ENCODE measurements around the gene EPSTI1.
"Not testable (repeated sequence)": the region's sequence is repeated elsewhere in the genome, so short reads cannot be mapped to it uniquely, and the experiment has no call there.

EPSTI1 gene

GRCh38 chr13:43005460-43006236 lies 13.6 kb upstream of the EPSTI1 start:
- no peak for DNase-seq (ENCODE audit: low read depth in 2 of 2)

GRCh38 chr13:43003729-43004128 lies 11.7 kb upstream of the EPSTI1 start:
- DNase-seq (ENCODE audit: low read depth in 2 of 2): no peak

- DNase-seq (ENCODE audit: low read depth in 2 of 2): no peak
These were observed 11.0 kb upstream of the EPSTI1 start for GRCh38 chr13:43003010-43003409.

- DNase-seq (ENCODE audit: low read depth in 2 of 2): no peak
These were observed 10.0 kb upstream of the EPSTI1 start for GRCh38 chr13:43002021-43002420.

DNA sequence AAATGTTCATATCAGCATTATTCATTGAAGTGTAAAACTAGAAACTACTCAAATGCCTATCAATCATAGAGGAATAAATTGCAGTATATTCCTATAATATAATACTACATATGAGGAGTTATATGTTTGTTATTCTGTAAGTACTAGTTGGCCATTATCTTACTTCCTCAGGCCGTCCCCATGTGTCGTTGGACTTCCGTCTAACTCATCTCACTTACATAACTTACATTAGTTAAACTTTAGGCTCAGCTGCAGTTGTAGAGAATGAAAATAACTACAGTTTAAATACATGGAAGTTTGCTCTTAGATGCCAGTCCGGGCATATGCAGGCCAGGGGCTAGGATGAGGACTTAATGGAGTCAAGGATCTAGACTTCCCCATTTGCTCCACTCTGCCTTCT lies 8.6 kb upstream of the EPSTI1 start:
- no peak for DNase-seq (ENCODE audit: low read depth in 2 of 2)

GRCh38 chr13:42999491-42999890 lies 7.5 kb upstream of the EPSTI1 start:
- no peak for DNase-seq (ENCODE audit: low read depth in 2 of 2)

DNA sequence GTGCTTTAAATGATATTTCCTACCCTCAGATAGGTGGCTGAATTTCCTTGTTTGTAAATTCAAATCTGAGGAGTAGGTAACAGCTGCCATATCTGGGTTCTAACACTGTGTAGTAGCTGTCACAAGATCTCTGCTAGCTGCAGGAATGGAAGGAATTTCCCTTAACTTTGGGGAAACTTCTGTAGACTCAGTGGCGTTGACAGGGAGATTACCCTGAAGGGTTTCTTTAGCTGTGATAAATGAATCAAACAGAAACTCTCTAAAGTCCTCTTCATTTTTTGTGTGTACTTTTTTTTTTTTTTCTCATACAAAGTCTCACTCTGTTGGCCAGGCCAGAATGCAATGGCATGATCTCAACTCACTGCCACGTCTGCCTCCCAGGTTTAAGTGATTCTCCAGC lies 5.3 kb upstream of the EPSTI1 start:
- DNase-seq (ENCODE audit: low read depth in 2 of 2): no peak

- no peak for DNase-seq (ENCODE audit: low read depth in 2 of 2)
These were observed 4.5 kb upstream of the EPSTI1 start for GRCh38 chr13:42996584-42996983.

GRCh38 chr13:42994878-42995277 lies 2.8 kb upstream of the EPSTI1 start:
- no peak for DNase-seq (ENCODE audit: low read depth in 2 of 2)

GRCh38 chr13:42992764-42993122 lies 702 bp upstream of the EPSTI1 start:
- no peak for DNase-seq (ENCODE audit: low read depth in 2 of 2)

- not testable (repeated sequence) for DNase-seq (ENCODE audit: low read depth in 2 of 2)
These were observed 676 bp downstream of the EPSTI1 start for GRCh38 chr13:42991233-42991897.

GRCh38 chr13:42990291-42991232 lies 1.5 kb downstream of the EPSTI1 start:
- no peak for DNase-seq (ENCODE audit: low read depth in 2 of 2)

DNA sequence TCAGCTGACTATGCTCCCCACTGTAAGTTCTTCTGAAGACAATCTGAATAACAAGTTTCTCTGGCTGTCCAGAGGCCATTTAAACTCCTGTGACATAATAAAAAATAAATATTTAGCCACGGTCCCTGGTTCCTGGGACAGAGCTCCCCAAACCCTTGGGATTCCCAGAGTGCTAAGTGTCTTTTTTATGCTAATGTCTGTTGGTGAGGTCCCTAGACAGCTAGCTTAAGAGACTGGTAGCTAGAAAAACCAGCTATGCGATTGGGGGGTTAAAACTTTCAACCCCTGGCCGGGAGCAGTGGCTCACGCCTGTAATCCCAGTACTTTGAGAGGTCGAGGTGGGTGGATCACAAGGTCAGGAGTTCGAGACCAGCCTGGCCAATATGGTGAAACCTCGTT lies 5.9 kb downstream of the EPSTI1 start:
- DNase-seq (ENCODE audit: low read depth in 2 of 2): no peak

- no peak for DNase-seq (ENCODE audit: low read depth in 2 of 2)
These were observed 6.5 kb downstream of the EPSTI1 start for GRCh38 chr13:42985312-42986175.

DNA sequence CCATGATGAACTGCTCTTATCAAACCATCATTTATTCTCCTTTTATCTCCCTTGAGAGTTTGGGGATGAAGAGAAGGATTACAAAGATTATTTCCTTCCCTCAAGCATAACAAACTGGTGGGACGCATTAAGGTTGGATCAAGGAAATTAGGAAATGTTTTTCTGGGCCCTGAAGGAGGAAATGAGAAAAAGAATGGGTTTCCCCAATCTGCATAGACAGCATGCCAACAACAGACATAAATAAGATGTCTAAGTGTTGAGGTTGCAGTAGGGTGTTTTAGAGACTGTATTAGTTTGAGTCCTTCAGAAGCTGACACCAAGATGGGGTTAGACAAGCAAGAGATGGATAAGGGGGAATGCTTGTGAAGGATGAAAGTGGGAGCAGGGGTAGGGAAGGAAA lies 7.3 kb downstream of the EPSTI1 start:
- DNase-seq (ENCODE audit: low read depth in 2 of 2): no peak

GRCh38 chr13:42984026-42984425 lies 8.0 kb downstream of the EPSTI1 start:
- DNase-seq (ENCODE audit: low read depth in 2 of 2): no peak

- no peak for DNase-seq (ENCODE audit: low read depth in 2 of 2)
These were observed 10.2 kb downstream of the EPSTI1 start for GRCh38 chr13:42981853-42982252.

GRCh38 chr13:42981317-42981716 lies 10.7 kb downstream of the EPSTI1 start:
- no peak for DNase-seq (ENCODE audit: low read depth in 2 of 2)

- DNase-seq (ENCODE audit: low read depth in 2 of 2): no peak
These were observed 14.8 kb downstream of the EPSTI1 start for GRCh38 chr13:42977219-42977659.

GRCh38 chr13:42976066-42976465 lies 16.0 kb downstream of the EPSTI1 start:
- no peak for DNase-seq (ENCODE audit: low read depth in 2 of 2)

DNA sequence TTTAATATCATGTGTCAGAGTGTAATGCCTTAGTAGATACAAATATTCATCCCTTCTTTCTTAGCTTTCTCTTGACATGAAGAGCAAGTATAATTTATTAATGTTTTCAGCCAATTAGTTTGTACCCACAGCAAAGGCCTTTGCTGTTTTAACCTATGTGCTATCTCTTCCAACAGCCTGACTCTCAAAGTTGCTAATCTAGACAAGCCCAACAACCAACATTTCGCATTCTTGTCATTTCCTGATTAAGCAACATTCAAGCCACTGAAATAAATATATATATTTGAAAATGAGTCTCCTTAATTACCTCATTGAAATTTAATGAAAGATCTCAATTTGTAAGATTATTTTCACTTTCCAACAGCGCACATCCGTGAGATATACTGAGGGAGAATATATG lies 18.5 kb downstream of the EPSTI1 start:
- DNase-seq (ENCODE audit: low read depth in 2 of 2): no peak
